GM21786 (cell line): Measurements from ENCODE around the gene PPM1H.
"Not testable (repeated sequence)": the region's sequence is repeated elsewhere in the genome, so short reads cannot be mapped to it uniquely, and the experiment has no call there.

ENCODE experiments used
- ATAC-seq: cut with Tn5 transposase; IDR thresholded peaks from one replicate; pipeline ENCODE4 v1.9.1; 2021; ENCODE audit not compliant: unreplicated experiment

Gene PPM1H

DNA sequence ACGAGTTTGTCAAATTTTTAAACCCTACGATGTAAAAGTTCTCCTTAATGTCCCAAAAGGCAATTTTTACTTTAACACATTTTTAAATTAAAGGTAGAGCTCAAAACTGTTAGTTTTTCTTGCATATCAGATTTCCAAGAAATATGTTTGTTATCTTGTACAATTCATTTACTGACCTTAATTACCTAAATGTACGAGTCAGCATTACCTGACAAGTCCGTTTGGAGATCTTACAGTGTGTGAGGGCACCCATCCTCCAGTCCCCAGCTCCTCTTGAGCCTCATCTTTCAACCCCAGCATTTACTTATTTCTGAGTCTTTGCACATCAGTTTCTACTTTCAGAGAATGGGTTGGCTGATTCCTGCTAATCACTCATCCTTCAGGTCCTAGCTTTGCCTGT lies 23.7 kb downstream of the PPM1H start:
- ATAC-seq = no peak

DNA sequence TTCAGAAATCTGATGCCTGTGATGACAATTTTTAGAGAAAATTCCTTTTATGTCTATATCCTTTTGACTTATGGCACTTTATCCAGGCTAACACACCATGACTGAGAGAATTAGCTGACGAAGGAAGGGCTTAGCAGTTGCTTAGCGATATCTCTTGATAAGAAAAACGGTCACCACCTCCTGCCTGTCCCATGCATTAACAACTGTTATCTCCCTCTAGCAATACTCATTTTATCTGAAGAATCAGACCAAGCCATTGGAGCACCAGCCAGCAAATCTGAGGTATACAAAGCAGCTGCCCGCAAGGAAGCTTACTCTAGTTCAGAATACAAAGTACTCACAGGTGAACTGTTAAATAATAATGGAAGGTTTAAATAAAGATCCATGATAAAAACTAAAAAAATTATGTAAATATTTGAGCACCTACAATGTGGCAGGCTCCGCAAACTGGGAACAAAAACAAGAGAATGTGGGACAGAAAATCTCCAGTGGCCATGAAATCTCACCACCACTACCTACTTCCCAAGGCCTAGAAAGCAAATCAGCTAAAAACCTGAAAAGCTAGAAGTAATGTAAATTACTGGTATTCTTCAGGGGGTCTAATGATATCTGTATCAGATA lies 24.3 kb downstream of the PPM1H start:
- no peak for ATAC-seq

DNA sequence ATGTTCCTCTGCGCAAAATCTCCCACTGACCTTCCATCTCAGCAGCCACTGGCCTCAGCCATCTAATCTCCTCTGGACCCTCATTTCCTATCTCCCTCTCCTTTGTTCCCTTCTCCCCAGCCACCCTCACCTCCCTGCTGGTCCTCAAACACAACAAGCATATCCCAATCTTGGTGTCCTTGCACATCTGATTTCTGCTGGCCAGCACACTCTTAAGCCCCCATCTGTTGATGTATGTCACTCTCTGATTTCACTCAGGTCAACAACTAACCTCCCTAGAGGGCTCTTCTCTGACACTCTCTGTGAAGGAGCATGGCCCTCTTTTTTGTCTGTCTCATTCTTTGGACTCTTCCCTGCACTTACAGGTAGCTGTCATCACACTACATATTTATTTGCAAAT lies 25.6 kb downstream of the PPM1H start:
- no peak for ATAC-seq

DNA sequence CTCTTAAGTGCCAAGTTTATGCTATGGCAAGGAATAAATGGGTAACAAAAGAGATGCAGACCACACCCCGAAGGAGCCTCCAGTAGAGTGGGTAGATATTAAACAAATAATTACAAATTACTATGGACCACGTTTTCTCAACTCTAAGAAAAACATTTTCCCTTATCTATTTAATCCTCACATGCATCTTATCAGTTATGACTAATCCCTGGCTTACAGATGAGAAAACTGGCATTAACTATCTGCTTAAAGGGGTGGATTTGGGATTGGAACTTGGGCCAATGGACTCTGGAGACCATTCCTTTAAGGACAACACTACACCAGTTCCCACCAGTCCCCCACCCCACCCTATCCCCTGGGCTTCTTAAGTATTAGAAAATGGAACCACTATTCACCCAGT lies 26.3 kb downstream of the PPM1H start:
- ATAC-seq = no peak

DNA sequence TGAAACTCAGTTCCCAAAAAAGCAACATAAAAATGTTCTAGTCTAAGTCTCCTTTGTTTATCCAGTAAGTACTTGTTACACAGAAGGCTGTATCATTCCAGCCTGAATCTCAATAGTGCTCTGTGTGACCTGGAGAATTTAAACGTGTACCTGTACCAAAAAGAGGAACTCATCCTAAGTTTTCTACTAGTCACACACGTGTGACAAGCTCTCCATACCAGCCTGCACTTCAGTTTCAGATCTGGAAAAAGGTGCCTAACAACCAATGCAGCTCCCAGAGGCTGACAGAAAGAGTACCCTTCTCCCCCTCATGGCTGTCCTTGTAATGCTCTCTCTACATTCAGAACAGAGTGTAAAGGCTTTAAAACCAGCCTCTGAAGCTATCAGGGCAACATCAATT lies 27.4 kb downstream of the PPM1H start:
- no peak for ATAC-seq

DNA sequence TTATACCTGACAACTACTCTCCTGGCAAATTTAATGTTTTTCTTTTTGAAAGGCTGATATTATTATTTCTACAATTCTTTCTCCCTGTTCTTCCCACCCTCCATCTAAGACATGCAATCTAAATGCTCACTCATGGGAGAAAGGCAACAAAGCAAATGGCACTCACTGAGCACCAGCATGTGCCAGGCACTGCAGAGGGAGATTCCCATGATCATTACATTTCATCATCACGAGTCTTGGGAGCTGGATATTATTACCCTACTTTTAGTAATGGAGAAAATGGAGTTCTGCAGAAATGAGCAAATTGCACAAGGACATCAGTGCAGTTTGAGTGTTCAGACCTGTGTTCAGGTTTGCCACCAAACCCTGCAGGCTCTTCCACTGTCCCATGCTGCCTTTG lies 27.9 kb downstream of the PPM1H start:
- no peak for ATAC-seq

DNA sequence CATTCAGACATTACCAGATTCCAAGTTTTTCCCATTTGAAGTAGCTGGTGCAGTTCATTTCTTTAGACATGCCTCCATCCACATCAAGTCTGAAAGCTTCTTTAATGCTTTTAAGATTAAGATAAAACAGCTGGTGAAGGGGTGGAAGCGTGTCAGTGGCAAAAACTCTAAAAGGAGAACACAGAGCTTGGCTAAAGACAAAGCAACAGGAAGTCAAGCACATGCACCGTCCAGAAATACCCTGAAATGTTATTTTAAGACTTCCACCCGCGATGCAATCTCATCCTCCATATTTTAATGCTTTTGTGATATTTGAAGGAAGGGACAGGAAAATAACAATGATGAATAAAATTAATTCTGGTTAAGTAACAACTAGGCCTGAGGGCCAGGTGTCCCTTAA lies 31.8 kb downstream of the PPM1H start:
- ATAC-seq = no peak

DNA sequence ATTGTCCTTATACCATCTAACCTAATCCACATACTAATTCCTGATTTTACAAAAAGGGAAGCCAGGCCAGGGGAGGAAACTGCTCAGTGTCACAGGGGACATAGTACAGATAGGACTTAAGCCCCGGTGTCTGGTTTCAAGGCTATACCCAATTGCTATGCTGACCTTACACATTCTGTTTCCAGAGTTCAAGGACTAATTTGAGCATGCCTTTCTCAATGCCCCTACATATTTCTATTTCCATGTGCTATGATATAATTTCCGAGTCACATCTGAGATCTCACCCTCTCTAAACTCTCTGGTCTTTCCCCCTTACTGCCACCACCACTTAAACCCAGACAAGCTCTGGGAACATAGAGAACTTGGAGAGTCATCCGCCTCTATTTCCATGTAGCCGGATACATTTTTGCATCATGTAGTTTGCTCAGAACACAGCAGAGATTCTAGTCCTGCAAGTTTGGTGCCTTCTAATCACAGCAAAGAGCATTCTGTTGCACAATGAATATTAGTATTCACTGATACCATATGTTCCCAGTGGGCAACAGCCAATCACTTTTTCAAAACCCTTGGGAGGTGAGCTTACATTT lies 34.2 kb downstream of the PPM1H start:
- no peak for ATAC-seq

DNA sequence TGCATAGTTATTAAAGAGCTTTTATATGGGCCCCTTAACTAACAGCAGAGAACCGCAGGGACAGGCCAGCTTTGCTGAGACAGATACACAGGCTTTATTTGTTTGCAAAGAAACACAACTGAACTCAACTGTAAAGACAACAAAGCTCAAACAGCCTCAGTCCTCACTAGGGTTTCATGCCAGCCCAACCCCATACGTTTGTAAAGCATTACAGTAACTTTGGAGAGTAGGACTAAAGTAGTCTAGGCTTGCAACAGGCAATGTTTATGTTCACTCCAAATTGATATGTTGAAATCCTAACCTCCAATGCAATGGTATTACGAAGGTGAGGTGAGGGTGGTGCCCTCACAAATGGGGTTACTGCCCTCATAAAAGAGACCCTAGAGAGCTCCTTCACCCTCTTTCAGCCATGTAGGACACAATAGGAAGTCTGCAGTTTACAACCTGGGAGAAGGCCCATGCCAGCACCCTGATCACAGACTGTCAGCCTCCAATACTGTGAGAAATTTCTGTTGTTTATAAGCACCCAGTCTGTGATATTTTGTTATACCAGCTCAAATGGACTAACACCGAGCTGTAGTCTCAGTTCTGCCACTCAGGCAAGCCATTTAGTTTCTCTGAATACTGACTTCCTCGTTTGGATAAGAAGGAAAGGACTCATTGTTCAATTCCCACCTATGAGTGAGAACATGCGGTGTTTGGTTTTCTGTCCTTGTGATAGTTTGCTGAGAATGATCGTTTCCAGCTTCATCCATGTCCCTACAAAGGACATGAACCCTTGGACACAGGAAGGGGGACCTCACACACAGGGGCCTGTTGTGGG lies 35.2 kb downstream of the PPM1H start:
- ATAC-seq = no peak

DNA sequence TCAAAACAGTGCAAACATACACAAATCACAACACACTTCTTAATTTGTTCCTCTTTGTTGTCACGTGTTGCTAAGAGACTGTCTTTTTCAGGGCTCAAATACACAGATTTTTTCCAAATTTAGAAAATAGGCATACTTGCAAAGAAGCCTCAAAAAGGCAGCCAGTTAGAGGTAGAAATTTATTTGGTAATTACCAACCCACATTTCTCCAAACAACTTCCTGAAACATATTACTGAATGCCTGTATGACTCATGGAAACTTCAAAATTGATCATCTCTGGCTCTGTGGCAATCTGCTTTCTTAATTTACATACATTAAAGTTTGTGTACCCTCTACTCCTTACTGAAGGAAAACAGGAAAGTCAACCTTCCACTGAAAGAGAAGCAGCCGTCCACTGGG lies 36.4 kb downstream of the PPM1H start:
- no peak for ATAC-seq

DNA sequence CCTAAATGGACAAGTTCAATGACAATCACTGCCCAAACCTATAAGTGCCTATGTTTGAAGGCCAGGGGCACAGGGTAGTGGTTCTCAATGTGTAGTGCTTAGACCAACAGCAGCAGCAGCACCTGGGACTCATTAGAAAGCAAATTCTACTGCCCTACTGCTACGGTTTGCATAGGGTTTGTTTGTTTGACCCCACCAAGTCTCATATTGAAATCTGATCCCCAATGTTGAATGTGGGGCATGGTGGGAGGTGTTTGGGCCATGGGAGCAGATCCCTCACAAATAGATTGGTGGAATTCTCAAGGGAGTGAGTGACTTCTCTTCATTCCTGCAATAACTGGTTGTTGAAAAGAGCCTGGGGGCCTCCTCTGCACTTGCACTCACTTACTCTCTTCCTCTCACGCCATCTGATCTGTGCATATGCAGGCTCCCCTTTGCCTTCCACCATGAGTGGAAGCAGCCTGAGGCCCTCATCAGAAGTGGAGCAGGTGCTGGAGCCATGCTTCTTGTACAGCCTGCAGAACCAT lies 39.5 kb downstream of the PPM1H start:
- ATAC-seq = no peak

DNA sequence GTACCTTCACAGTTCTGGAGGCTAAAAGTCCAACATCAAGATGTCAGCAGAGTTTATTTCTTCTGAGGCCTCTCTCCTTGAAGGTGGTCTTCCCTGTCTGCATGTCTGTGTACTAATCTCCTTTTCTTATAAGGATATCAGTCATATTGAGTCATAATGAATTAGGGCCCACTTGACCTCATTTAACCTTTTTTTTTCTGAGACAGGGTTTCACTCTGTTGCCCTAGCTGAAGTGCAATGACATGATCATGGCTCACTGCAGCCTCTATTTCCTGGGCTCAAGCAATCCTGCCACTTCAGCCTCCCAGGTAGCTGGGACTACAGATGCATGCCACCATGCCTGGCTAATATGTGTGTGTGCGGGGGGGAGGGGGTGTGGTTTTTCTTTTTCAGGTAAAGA lies 41.7 kb downstream of the PPM1H start:
- ATAC-seq = no peak

DNA sequence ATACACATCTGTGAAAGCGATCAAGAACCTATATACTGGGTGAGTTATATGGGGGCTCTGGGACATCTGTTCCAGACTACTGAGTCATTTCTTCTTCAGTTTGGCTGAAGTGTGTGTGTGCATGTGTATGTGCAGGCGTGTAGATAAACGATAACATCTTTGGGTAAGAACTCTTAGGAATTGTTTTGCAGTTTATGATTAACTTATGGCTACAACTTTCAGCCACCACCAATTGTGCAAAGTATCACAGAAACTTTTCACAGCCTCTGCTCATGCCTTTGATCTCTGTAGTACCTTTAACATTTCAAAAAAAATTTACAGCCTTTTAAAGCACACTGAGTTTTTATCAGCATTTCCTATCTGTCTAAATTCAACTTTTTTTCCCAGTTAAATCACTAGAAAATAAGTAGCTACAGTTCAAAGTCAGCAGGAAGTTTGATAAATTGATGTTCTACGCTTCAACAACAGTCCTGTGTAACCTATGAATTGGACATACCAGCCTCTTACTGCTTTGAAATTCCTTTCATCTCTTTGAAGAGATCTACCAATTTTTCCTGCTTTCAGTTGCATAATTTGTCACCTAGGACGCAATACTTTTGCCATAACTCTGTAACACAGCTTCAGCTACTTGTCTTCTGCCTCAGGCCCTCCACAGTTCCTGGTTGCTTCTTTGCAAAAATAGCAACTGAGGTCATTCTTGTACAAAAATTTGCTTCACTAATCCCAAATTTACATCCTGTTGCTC lies 43.0 kb downstream of the PPM1H start:
- ATAC-seq = no peak

DNA sequence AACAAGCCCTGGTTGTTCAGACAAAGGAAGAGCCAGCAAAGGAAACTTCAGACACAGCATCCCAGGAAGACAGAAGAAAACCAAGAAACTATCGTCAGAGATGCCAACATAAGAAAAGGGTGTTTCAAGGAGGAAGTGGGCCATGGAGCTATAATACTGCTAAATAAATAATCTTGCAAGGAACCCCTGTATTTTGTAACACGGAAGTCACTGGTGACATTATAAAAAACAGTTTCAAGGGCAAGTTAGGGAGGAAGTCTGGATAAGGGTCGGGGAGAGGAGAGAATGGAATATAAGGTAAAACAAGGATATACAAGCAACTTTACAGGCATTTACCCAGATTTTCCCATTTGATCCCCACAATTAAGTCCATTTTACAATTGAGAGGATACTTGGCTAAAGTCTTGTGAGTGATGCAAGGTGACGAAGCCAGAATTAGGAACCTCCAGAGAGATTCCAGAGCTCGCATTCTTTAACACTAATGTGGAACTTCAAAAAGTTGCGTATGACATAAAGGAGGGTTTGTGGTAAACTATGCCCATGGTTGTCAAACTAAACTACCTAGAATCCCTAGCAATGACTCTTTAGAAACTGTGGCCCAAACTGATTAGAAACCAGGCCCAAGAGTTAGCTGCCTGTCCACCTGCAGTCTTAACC lies 46.4 kb downstream of the PPM1H start:
- no peak for ATAC-seq

DNA sequence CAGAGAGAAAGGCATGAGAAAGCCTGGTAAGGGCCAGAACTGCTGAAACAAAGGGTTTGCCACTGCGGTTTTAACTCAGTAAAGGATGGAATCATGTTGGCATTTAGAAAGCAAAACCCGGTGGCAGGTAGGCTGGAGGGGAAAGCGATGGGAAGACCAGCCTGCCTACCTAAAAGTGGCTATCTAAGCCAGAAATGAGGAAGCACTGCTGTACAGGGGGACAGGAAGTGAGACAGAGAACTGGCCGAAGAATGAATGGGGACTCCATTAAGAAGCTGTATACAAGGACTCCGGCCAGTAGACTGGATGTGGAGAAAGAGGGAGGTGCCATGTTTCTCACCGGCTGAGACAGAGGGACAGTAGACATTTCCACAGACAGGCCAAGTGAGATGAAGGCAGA lies 48.2 kb downstream of the PPM1H start:
- no peak for ATAC-seq

DNA sequence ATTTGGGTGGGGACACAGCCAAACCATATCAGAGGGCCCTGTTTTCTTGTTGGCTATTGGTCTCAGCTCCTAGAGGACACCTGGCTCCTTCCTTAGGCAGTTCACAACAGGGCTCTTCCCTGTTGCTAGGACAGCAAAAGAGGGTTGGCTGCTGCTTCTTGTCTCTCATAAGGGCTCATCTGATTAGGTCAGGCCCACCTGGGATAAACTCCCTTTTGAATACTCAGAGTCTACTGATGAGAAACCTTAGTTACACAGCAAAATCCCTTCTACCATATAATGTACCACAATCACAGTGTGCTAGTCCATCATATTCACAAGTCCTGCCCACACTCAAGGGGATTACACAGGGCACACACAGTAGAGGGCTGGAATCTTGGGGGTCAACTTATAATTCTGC lies 49.7 kb downstream of the PPM1H start:
- ATAC-seq = no peak

DNA sequence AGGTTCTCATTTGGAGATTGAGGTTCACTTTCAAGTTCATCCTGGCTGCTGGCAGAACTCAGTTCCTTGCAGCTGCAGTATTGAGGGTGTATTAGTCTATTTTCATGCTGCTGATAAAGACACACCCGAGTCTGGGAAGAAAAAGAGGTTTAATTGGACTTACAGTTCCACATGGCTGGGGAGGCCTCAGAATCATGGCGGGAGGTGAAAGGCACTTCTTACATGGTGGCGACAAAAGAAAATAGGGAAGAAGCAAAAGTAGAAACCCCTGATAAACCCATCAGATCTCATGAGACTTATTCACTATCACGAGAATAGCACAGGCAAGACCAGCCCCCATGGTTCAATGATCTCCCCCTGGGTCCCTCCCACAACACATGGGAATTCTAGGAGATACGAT lies 50.1 kb downstream of the PPM1H start:
- not testable (repeated sequence) for ATAC-seq

DNA sequence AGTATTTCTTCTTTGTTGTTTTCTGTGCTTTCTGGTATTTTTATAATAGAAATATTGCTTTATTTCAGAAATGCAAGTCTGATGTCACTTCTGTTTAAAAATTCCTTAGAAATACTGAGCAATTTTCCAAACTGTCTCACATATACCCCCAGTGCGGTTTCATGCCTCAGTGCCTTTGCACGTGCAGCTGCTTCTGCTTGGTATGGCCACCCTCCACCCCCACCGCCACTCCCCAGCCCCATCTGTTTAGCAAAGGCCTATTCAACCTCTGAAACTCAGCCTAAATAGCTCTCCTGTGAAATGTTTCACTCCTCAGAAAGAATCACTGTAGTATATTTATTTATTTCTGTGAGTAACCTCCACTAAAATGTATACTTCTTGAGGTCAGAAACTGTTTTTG lies 52.3 kb downstream of the PPM1H start:
- ATAC-seq = no peak

DNA sequence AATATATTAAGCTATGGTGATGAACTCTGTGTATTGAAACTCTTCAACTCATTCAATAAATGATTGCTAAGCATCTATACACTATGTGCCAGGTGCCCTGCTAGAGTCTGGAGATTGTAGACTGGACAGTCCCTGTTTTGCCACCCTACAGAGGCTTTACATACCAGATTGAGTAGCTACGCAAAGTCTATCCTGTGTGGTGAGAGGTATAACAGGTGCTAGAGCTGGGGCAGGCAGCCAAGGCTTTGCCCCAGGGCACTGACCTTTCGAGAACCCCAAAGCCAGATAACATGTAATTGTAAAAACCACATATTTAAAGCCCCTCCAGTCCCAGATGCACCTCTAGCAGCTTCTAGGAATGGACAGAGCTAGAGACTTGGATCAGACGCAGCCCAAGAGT lies 52.8 kb downstream of the PPM1H start:
- peak; percentile 49 for ATAC-seq

DNA sequence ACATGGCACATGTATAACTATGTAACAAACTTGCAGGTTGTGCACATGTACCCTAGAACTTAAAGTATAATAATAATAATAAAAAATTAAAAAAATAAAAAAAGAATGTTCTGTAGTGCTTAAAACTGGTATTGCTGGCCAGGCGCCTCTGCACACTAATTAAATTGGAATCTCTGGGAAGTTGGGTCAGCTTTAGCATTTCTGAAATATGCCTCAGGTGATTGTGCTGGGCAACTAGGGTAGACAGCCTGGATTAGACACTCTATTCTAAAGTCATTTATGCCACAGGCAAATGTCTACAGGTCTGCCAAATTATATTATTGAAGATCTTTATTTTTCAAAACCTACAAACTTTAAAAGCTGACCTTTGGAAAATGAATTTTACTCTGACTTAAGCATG lies 55.3 kb downstream of the PPM1H start:
- no peak for ATAC-seq

DNA sequence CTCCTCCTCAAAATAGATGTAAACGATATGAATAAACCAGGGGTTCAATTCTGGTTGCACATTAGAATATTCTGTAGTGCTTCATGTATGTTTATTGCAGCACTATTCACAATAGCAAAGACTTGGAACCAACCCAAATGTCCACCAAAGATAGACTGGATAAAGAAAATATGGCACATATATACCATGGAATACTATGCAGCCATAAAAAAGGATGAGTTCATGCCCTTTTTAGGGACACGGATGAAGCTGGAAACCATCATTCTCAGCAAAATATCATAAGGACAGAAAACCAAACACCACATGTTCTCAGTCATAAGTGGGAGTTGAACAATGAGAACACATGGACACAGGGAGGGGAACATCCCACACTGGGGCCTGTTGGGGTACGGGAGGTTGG lies 55.7 kb downstream of the PPM1H start:
- ATAC-seq = not testable (repeated sequence)
